NCI-H510A treated with DMSO at 0.1 percent for 48 hours (cell line): Measurements from ENCODE around the gene LRRC2.

Source experiments
- DNase-seq: peaks from one replicate; lab custom pipeline; 2025; lab: John Stamatoyannopoulos, UW

Gene LRRC2

GRCh38 chr3:46477756-46478155 is 88.3 kb downstream of the LRRC2 start:
- DNase-seq, result no peak

- DNase-seq, result no peak
These were observed 89.0 kb downstream of the LRRC2 start for GRCh38 chr3:46477145-46477544.

DNA sequence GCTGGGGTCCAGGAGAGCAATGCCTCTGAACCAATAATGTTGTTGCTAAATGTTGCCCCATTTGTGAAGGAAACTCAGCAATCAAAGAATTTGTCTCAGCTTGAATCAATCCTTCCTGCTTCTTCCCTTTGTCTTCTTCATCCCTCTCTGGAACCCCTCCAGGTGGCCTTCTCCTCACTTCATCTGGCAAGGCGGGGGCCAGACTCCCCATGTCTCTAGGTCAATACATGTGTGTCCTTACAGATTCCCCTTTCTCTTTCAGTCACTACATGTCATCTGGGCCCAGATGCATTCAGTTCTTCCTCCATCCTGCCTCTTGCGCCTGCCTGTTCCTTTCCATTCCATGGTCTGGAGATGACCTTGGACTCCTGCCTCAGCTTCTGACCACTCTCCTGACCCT is 93.4 kb downstream of the LRRC2 start:
- DNase-seq, result no peak

GRCh38 chr3:46471371-46471914 is 94.7 kb downstream of the LRRC2 start:
- DNase-seq, result no peak

DNA sequence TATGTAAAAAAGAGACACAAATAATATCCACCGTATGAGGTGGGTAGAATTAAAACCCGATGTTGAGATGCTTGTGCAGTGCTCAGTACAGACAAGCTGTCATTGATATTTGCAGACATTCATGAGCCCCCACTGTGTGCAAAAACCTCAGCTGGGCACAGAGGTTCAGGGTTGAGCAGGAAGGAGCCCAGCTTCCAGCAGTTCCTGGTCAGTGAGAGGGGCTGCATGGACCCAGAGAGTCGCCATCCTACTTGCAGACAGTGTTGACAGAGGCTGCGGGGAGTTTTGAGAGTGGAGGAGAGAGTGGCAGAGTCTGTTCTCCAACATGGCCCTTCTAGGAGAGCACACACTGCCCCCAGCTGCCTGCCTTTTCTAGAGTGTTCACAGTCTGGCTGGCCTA is 95.3 kb downstream of the LRRC2 start:
- DNase-seq, result no peak

DNA sequence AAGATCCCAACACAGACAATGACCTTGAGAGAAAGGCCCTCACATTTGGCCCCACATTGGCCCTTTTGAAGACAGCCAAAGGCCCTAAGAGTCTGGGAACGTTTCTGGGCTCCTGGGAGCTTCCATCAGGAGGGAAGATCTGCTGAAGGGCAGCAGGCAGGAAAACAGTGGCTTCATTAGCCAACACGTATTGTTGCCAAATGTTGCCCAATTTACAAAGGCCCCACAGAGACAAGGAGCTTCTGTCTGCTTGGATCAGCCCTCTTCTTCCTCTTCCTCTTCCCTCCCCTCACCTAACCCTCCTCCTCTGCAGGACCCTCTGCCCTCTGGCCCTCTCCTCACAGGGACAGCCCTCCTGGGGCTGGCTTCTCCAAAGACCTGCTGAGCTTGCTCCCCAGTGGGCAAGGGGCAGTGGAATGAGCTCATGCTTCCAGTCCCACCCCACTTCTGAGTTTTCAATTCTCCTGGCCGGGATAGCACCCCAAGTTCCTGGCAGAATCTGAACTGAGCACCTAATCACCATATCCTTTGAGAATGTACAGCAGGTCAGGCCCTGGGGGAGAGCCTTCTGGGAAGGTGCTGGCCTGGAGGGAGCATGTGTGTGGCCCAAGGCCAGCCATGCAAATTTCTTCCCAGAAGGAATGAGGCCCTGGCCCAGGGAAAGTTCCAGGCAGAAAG is 96.3 kb downstream of the LRRC2 start:
- DNase-seq, result no peak

- no peak for DNase-seq
These were observed 97.1 kb downstream of the LRRC2 start for GRCh38 chr3:46468753-46469600.

- no peak for DNase-seq
These were observed 98.5 kb downstream of the LRRC2 start for GRCh38 chr3:46467562-46467961.

DNA sequence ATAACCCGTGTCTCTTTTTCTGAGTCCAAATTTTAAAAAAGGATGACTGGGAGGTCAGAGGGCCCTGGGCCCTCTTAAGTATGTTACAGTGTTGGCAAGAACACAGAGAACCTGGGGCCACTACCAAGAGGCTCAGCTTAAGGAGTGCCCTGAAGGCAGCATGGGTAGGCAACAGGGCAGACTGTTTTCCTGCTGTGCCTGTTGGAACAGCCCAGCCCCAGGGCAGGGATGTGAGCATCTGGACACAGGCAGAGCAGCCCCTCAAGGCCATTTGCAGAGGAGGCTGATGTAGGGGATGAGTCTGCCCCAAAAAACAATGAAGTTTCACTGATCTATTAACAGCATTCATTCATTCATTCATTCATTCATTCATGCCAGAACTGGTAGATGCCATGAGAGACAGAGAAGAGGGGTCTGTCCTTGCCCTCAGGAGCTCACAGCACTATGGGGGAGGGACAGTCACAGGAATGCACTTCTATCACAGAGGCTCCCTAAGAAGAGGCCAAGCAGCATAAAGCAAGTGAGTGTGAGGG is 99.2 kb downstream of the LRRC2 start:
- no peak for DNase-seq

GRCh38 chr3:46466273-46466672 is 99.8 kb downstream of the LRRC2 start:
- no peak for DNase-seq
